GM10266 (cell line): Measurements from ENCODE around the gene APEX1.

Experiments used
- DNase-seq: peaks from one replicate; pipeline ENCODE4 v3.0.0; 2012; ENCODE audit errors: extremely low spot score
- CTCF ChIP-seq: IDR thresholded peaks from 2 replicates; pipeline ENCODE4 v1.5.1; 2012; ENCODE audit warnings: mild to moderate bottlenecking, low read depth; ENCODE audit not compliant: control insufficient read depth, insufficient read depth; ENCODE audit errors: missing control alignments

APEX1 gene

GRCh38 chr14:20454516-20455354, at the start of gene APEX1, which contains the start of gene OSGEP:
Gene APEX1 (plus strand): TSS chr14:20455226. CDS start chr14:20455646, 420 bp downstream.
Gene OSGEP (minus strand): TSS chr14:20454812. CDS start chr14:20454683, 129 bp downstream.
- TF ChIP-seq CTCF = no peak
- DNase-seq = peak; percentile 97

GRCh38 chr14:20409226-20409625, 45.8 kb upstream of the APEX1 start:
- TF ChIP-seq CTCF = no peak
- DNase-seq = no peak

GRCh38 chr14:20412411-20412810, 42.6 kb upstream of the APEX1 start:
- no peak for TF ChIP-seq CTCF
- peak; percentile 47 for DNase-seq

GRCh38 chr14:20412876-20413743, 41.9 kb upstream of the APEX1 start, which contains the start of gene TEP1:
Gene TEP1 (minus strand): TSS chr14:20413501. CDS start chr14:20408439, 5,062 bp downstream.
- peak; percentile 70 for DNase-seq
- TF ChIP-seq CTCF = no peak

- TF ChIP-seq CTCF = no peak
- DNase-seq = no peak
These were observed 41.3 kb upstream of the APEX1 start for GRCh38 chr14:20413744-20414082.

- TF ChIP-seq CTCF = peak; percentile 72
- peak; percentile 61 for DNase-seq
These were observed 39.2 kb upstream of the APEX1 start for GRCh38 chr14:20415782-20416206.
